K562 (cell line): ENCODE measurements around the gene PYGO2. TPM values are rescaled to one million over a fixed set of nuclear protein-coding genes. Genes with fewer than 3 reads are reported as not detected.
"Not testable (repeated sequence)": the region's sequence is repeated elsewhere in the genome, so short reads cannot be mapped to it uniquely, and the experiment has no call there.

Source experiments
- ATAC-seq: fragments of 200-7000 bp; cut with Tn5 transposase; 3 replicates; pipeline ENCODE4 v1.9.1; 2020; ENCODE audit warnings: moderate library complexity
- BruUV-seq: library from RNA; stranded (reverse); fragments of 400-500 nt; replicated peaks from 2 replicates; lab custom pipeline; 2021; lab: Mats Ljungman, UMichigan
- CTCF ChIA-PET: fragments of 300-600 bp; formaldehyde crosslinking; extraction: SDS; loops from one replicate; lab custom pipeline; 2021; ENCODE audit warnings: low intra/inter-chr PET ratio; lab: Yijun Ruan, JAX
- POLR2A ChIA-PET: fragments of 300-600, 350-650 bp; sonication (Branson Sonifier 250); formaldehyde crosslinking; extraction: SDS; loops from one replicate; lab custom pipeline; 2021; ENCODE audit warnings: antibody characterized with exemption, inconsistent platforms; lab: Yijun Ruan, JAX
- DNase-seq, 4 experiments: peaks; one replicate each; pipeline versions ENCODE4 v3.0.0 to v3.0.0-alpha.2; 2011 to 2018; ENCODE audit warnings: low spot score in 3 of 4, mixed read lengths in 3 of 4; ENCODE audit errors: extremely low read depth in 1 of 4
- FAIRE-seq: peaks from 2 replicates; lab custom pipeline; 2011; peaks lifted over from hg19 to GRCh38; lab: Jason Lieb, UNC
- H2AFZ ChIP-seq: 2 replicates; pipeline ENCODE4 v1.6.0; 2011; ENCODE audit warnings: low read depth, low read length, control low read depth, inconsistent platforms
- H3K27ac ChIP-seq: fragments of 200-600 bp; 3 replicates; pipeline ENCODE4 v1.8.0; 2011; ENCODE audit warnings: low read depth, mild to moderate bottlenecking, control low read depth, inconsistent platforms, low read length, moderate library complexity, mixed read lengths; ENCODE audit errors: extremely low read depth
- H3K27me3 ChIP-seq, 2 experiments: fragments of 300-600 bp in 1 of 2; 2 replicates in 1 of 2; 3 replicates in 1 of 2; pipeline versions ENCODE4 v1.6.0 to v1.8.0; 2011; ENCODE audit warnings: inconsistent platforms in 2 of 2, low read length in 2 of 2, mild to moderate bottlenecking in 1 of 2, mixed read lengths in 1 of 2, moderate library complexity in 1 of 2; ENCODE audit not compliant: control insufficient read depth in 2 of 2, insufficient read depth in 2 of 2
- H3K36me3 ChIP-seq: fragments of 300-600 bp; 3 replicates; pipeline ENCODE4 v1.8.0; 2011; ENCODE audit warnings: mild to moderate bottlenecking, low read length, inconsistent platforms; ENCODE audit not compliant: control insufficient read depth, insufficient read depth
- H3K4me1 ChIP-seq, 2 experiments: fragments of 200-600 bp in 1 of 2; replicated peaks in 1 of 2; 2 replicates in 1 of 2; 3 replicates in 1 of 2; pipeline versions ENCODE4 v1.5.1 to v1.8.0; 2011; ENCODE audit warnings: inconsistent platforms in 2 of 2, low read length in 2 of 2, mild to moderate bottlenecking in 1 of 2, mixed read lengths in 1 of 2, moderate library complexity in 1 of 2; ENCODE audit not compliant: control insufficient read depth in 2 of 2, insufficient read depth in 2 of 2
- H3K4me2 ChIP-seq: 2 replicates; pipeline ENCODE4 v1.6.1; 2011; ENCODE audit warnings: low read length, control low read depth, inconsistent platforms, mixed read lengths; ENCODE audit not compliant: insufficient read depth
- H3K4me3 ChIP-seq: fragments of 200-600 bp; sonication (generic), shearing (Covaris generic); 2 replicates; pipeline ENCODE4 v1.5.1; 2016; ENCODE audit warnings: control low read depth, inconsistent platforms
- H3K79me2 ChIP-seq: fragments of 200-600 bp; 3 replicates; pipeline ENCODE4 v1.8.0; 2011; ENCODE audit warnings: low read length, inconsistent platforms; ENCODE audit not compliant: control insufficient read depth, insufficient read depth
- H3K9ac ChIP-seq, 2 experiments: 2 replicates each; pipeline versions ENCODE4 v1.6.0 to v1.6.1; 2011; ENCODE audit warnings: low read depth in 2 of 2, low read length in 2 of 2, control low read depth in 1 of 2, inconsistent platforms in 1 of 2, mild to moderate bottlenecking in 1 of 2, mixed read lengths in 1 of 2; ENCODE audit not compliant: insufficient read depth in 1 of 2
- H3K9me1 ChIP-seq: one replicate; pipeline ENCODE4 v1.6.0; 2011; ENCODE audit warnings: inconsistent platforms, mild to moderate bottlenecking, low read length, moderate library complexity; ENCODE audit not compliant: control insufficient read depth, insufficient read depth
- H3K9me3 ChIP-seq: replicated peaks from 2 replicates; pipeline ENCODE4 v1.5.1; 2011; ENCODE audit warnings: low read depth, low read length, inconsistent platforms; ENCODE audit not compliant: control insufficient read depth, insufficient read depth
- H4K20me1 ChIP-seq: replicated peaks from 2 replicates; pipeline ENCODE4 v1.6.1; 2011; ENCODE audit warnings: low read length, inconsistent platforms, mixed read lengths; ENCODE audit not compliant: control insufficient read depth, insufficient read depth
- ATF3 ChIP-seq, 2 experiments: fragments of 450-650 bp in 1 of 2; sonication (generic) in 1 of 2; formaldehyde crosslinking in 1 of 2; IDR thresholded peaks in 1 of 2; conservative IDR thresholded peaks in 1 of 2; 2 replicates each; pipeline versions ENCODE4 v1.6.1 to v1.8.1; 2016 to 2023; ENCODE audit warnings: mild to moderate bottlenecking in 2 of 2, moderate library complexity in 2 of 2, inconsistent platforms in 1 of 2, missing genetic modification reagents in 1 of 2
- ATF4 ChIP-seq: fragments of 450-650 bp; formaldehyde crosslinking; IDR thresholded peaks from 2 replicates; pipeline ENCODE4 v1.4.0; 2022; ENCODE audit warnings: mild to moderate bottlenecking, moderate library complexity
- CEBPB ChIP-seq: fragments of 450-650 bp; IDR thresholded peaks from 2 replicates; pipeline ENCODE4 v1.6.1; 2016; ENCODE audit warnings: missing genetic modification characterization, missing compliant biosample characterization
- CEBPG ChIP-seq, 3 experiments: fragments of 200-800 bp in 1 of 3; sonication (Bioruptor generic) in 1 of 3; sonication (generic) in 1 of 3; formaldehyde crosslinking in 1 of 3; IDR thresholded peaks in 2 of 3; conservative IDR thresholded peaks in 1 of 3; 2 replicates each; pipeline versions ENCODE4 v1.6.1 to v1.8.0; 2016 to 2022; ENCODE audit warnings: missing compliant biosample characterization in 2 of 3, missing genetic modification characterization in 2 of 3, mild to moderate bottlenecking in 1 of 3, missing genetic modification reagents in 1 of 3
- PHB ChIP-seq: fragments of 250-450 bp; sonication (Bioruptor Pico); IDR thresholded peaks from 2 replicates; pipeline ENCODE4 v1.5.0; 2021
- SMAD1 ChIP-seq: fragments of 150-350 bp; IDR thresholded peaks from 2 replicates; pipeline ENCODE4 v1.6.1; 2014; ENCODE audit warnings: low read length, low read depth; ENCODE audit not compliant: partially characterized antibody
- SRSF7 ChIP-seq: fragments of 200-400 bp; formaldehyde crosslinking; optimal IDR thresholded peaks from 2 replicates; pipeline ENCODE3; 2017; ENCODE audit warnings: mild to moderate bottlenecking, low read depth, low read length
- ZKSCAN8 ChIP-seq: fragments of 200-800 bp; sonication (Bioruptor generic); IDR thresholded peaks from 2 replicates; pipeline ENCODE4 v1.6.1; 2016; ENCODE audit warnings: missing genetic modification characterization, missing compliant biosample characterization
- ZNF121 ChIP-seq: sonication (generic); formaldehyde crosslinking; conservative IDR thresholded peaks from 2 replicates; pipeline ENCODE4 v1.8.0; 2022; ENCODE audit warnings: missing genetic modification reagents
- ZSCAN32 ChIP-seq: fragments of 450-650 bp; formaldehyde crosslinking; IDR thresholded peaks from 2 replicates; pipeline ENCODE4 v1.4.0; 2020; ENCODE audit warnings: mild to moderate bottlenecking, moderate library complexity
- WGBS: fragments of 100-300 bp; shearing (Covaris generic); methylation state at CpG from one replicate; pipeline ENCODE4 v1.1.6; 2016; ENCODE audit warnings: low coverage, mixed read lengths; ENCODE audit not compliant: insufficient coverage; ENCODE audit errors: missing lambda C conversion rate; 5-methylcytosine and 5-hydroxymethylcytosine counted together
- in situ Hi-C: fragments of 300-500 bp; cut with MboI; formaldehyde crosslinking; loops from 4 replicates; pipeline ENCODE4 v1.15.0; 2018; ENCODE audit warnings: inconsistent platforms, mixed read lengths
- intact Hi-C: fragments of 100-400 bp; cut with micrococcal nuclease; formaldehyde crosslinking; loops from 2 replicates; pipeline ENCODE4 v1.14.2; 2022
- polyA plus RNA-seq, 8 experiments: library from polyadenylated mRNA; depleted of rRNA in 4 of 8; stranded (reverse) in 5 of 8; unstranded in 3 of 8; fragments of >200 nt; fragmentation: Nextera tagmentation in 2 of 8; fragmentation: Illumina TruSeq in 1 of 8; extraction: Ambion mirVana in 2 of 8; extraction: Trizol in 1 of 8; gene quantifications; 2 replicates each; pipeline versions ENCODE4 v1.2.1 to v1.2.3, GENCODE V29; 2011 to 2014; ENCODE audit warnings: inconsistent platforms in 1 of 8, missing spikeins in 1 of 8
- total RNA-seq, 7 experiments: library from RNA; depleted of rRNA in 6 of 7; stranded (reverse); fragments of >200 nt in 6 of 7; fragmentation: Illumina TruSeq in 2 of 7; extraction: Trizol in 2 of 7; gene quantifications; 2 replicates each; pipeline versions ENCODE4 v1.2.1 to v1.2.3, GENCODE V29; 2011 to 2021; ENCODE audit warnings: low replicate concordance in 1 of 7

Gene PYGO2
- total and polyA plus RNA-seq, 9 of the 15 experiments (the other 6 are each of a cell fraction or from before 2014, with no cell fraction given), result 8.3 to 36.2 (median 18.2) TPM

GRCh38 chr1:154987326-154987725 lies 25.7 kb upstream of the PYGO2 start:
- Histone ChIP-seq H2AFZ (no peak overlapping the region), H4K20me1 (no peaks in the 10 kb centered on the region; the same call in 1 of the 2 replicates), H3K79me2 (peaks cover 67% of the 10 kb centered on the region), H3K4me1 (peaks cover under 1 to 30% of the 10 kb centered on the region in 2 experiments; a peak in 3 of 5 replicates), H3K27ac (no peak overlapping the region), H3K9me1 (no peaks in the 10 kb centered on the region)
- BruUV-seq, result no TSS peak
- DNase-seq (no peak), ATAC-seq (no peak)
- 82% methylated on average over 6 of the region's 6 CpGs for WGBS
- TF ChIP-seq ZKSCAN8 (peak; percentile 88), SMAD1 (no peak), PHB (CRISPR knock-in tag) (no peak), ZNF121 (CRISPR knock-in tag) (0 out of 2 replicates have a peak, but pooled peaks have one; percentile 22), CEBPB (tag) (peak; percentile 72), SRSF7 (no peak), ATF4 (CRISPR knock-in tag) (0 out of 2 replicates have a peak, but pooled peaks have one; percentile 20), ATF3 (IDR thresholded peaks at IDR 0.05) (peak; percentile 71), ATF3 (CRISPR knock-in tag; conservative IDR thresholded peaks at IDR 0.05) (no peak), CEBPG (CRISPR knock-in tag; IDR thresholded peaks at IDR 0.05) (no peak), CEBPG (tag; conservative IDR thresholded peaks at IDR 0.05 in 1 of 2, IDR thresholded peaks at IDR 0.05 in 1 of 2) (peak; percentile 72 to 74; a peak in 3 of 4 replicates), ZSCAN32 (CRISPR knock-in tag) (0 out of 2 replicates have a peak, but pooled peaks have one; percentile 12)
- TF ChIP-seq, all 486 proteins: peak for 7
- no peak overlapping the region for H3K4me3 ChIP-seq
- H3K36me3 ChIP-seq, result peaks cover 50% of the 10 kb centered on the region
- no peak overlapping the region for H3K9ac ChIP-seq
- ChIA-PET CTCF (no interaction called here), POLR2A (interaction anchor here (0.6 to 1.1 kb wide), 3 partner anchors 10 to 97 kb away, joined by 3 to 4 read pairs (median 3); partner anchors contain the start of gene CKS1B)
- no peaks in the 10 kb centered on the region for H3K27me3 ChIP-seq
- H3K4me2 ChIP-seq, result no peak overlapping the region
- intact Hi-C loops (no loop called here), in situ Hi-C loops (no loop called here)
- H3K9me3 ChIP-seq, result no peaks in the 10 kb centered on the region
- no peak for FAIRE-seq

- H3K27me3 ChIP-seq, intact Hi-C loops, H4K20me1 ChIP-seq, H3K9me1 ChIP-seq, H3K27ac ChIP-seq, ATAC-seq, FAIRE-seq, H3K9me3 ChIP-seq, in situ Hi-C loops, DNase-seq, CTCF ChIA-PET, H3K4me3 ChIP-seq, H2AFZ ChIP-seq, H3K4me2 ChIP-seq, BruUV-seq, H3K9ac ChIP-seq: not testable (repeated sequence)
- POLR2A ChIA-PET, result interaction anchor here (0.6 to 1.1 kb wide), 3 partner anchors 11 to 96 kb away, joined by 3 read pairs; no protein-coding TSS in a partner anchor
- H3K36me3 ChIP-seq, result peaks cover 50% of the 10 kb centered on the region
- WGBS, result 91% methylated on average over 4 of the region's 4 CpGs
- H3K4me1 ChIP-seq, result peaks cover 0 to 34% of the 10 kb centered on the region in 2 experiments; a peak in 3 of 5 replicates
- H3K79me2 ChIP-seq, result peaks cover 68% of the 10 kb centered on the region
Observed at GRCh38 chr1:154986736-154987135, 25.2 kb upstream of the PYGO2 start.
